SU-DHL-6 (cell line): ENCODE results near the gene LYSMD4.
"Not testable (repeated sequence)": the region's sequence is repeated elsewhere in the genome, so short reads cannot be mapped to it uniquely, and the experiment has no call there.

Source experiments
- H2AFZ ChIP-seq: fragments of 200-600 bp; sonication (generic); 2 replicates; pipeline ENCODE4 v1.6.1; 2014; ENCODE audit warnings: low read depth, mild to moderate bottlenecking, moderate library complexity, mixed read lengths, antibody characterized with exemption, low read length; ENCODE audit not compliant: severe bottlenecking
- H3F3A ChIP-seq: fragments of 200-600 bp; shearing (Covaris generic); 2 replicates; pipeline ENCODE4 v1.6.0; 2016; ENCODE audit warnings: antibody characterized with exemption, mild to moderate bottlenecking; ENCODE audit not compliant: insufficient read depth
- H3K27ac ChIP-seq: fragments of 200-600 bp; sonication (generic); 2 replicates; pipeline ENCODE4 v1.5.1; 2016; ENCODE audit warnings: low read depth, mild to moderate bottlenecking, low read length, moderate library complexity, mixed read lengths
- H3K27me3 ChIP-seq: fragments of 200-600 bp; sonication (generic), shearing (Covaris generic); 2 replicates; pipeline ENCODE4 v1.6.0; 2014; ENCODE audit warnings: mild to moderate bottlenecking, low read length
- H3K36me3 ChIP-seq: fragments of 200-600 bp; sonication (generic); 2 replicates; pipeline ENCODE4 v1.6.1; 2014; ENCODE audit warnings: mild to moderate bottlenecking, low read length, mixed read lengths
- H3K4me2 ChIP-seq: fragments of 300-600, 200-600 bp; shearing (Covaris generic), sonication (generic); 2 replicates; pipeline ENCODE4 v1.6.0; 2014; ENCODE audit warnings: low read length, low read depth, mild to moderate bottlenecking; ENCODE audit not compliant: poor library complexity, severe bottlenecking
- H3K4me3 ChIP-seq: fragments of 200-600 bp; sonication (generic); 2 replicates; pipeline ENCODE4 v1.5.1; 2014; ENCODE audit warnings: antibody characterized with exemption, low read length, mild to moderate bottlenecking, mixed read lengths; ENCODE audit not compliant: insufficient read depth, poor library complexity, severe bottlenecking
- H3K79me2 ChIP-seq: fragments of 200-600 bp; sonication (generic); 2 replicates; pipeline ENCODE4 v1.6.1; 2014; ENCODE audit warnings: mild to moderate bottlenecking, low read length, moderate library complexity; ENCODE audit not compliant: insufficient read depth
- H3K9ac ChIP-seq: fragments of 200-600 bp; sonication (generic); 2 replicates; pipeline ENCODE4 v1.7.0; 2014; ENCODE audit warnings: mild to moderate bottlenecking, low read length
- H3K9me2 ChIP-seq: fragments of 200-600 bp; sonication (generic); replicated peaks from 2 replicates; pipeline ENCODE4 v1.6.1; 2014; ENCODE audit warnings: low read length; ENCODE audit not compliant: insufficient read depth
- H3K9me3 ChIP-seq: fragments of 200-600 bp; sonication (generic); 2 replicates; pipeline ENCODE4 v1.6.1; 2014; ENCODE audit warnings: low read length, mixed read lengths; ENCODE audit not compliant: insufficient read depth
- H4K20me1 ChIP-seq: fragments of 200-600 bp; sonication (generic); 2 replicates; pipeline ENCODE4 v1.6.1; 2014; ENCODE audit warnings: low read depth, mild to moderate bottlenecking, antibody characterized with exemption, low read length, moderate library complexity, mixed read lengths
- CTCF ChIP-seq: fragments of 200-600 bp; sonication (generic); IDR thresholded peaks from one replicate; pipeline ENCODE4 v1.5.1; 2017; ENCODE audit warnings: antibody characterized with exemption, mild to moderate bottlenecking, low read length, moderate library complexity; ENCODE audit not compliant: insufficient read depth, poor library complexity, severe bottlenecking
- EZH2phosphoT487 ChIP-seq: fragments of 200-600 bp; sonication (generic), shearing (Covaris generic); conservative IDR thresholded peaks from 2 replicates; pipeline ENCODE4 v1.6.1; 2018; ENCODE audit warnings: mild to moderate bottlenecking, antibody characterized with exemption, low read length, moderate library complexity, mixed read lengths

LYSMD4 gene

DNA sequence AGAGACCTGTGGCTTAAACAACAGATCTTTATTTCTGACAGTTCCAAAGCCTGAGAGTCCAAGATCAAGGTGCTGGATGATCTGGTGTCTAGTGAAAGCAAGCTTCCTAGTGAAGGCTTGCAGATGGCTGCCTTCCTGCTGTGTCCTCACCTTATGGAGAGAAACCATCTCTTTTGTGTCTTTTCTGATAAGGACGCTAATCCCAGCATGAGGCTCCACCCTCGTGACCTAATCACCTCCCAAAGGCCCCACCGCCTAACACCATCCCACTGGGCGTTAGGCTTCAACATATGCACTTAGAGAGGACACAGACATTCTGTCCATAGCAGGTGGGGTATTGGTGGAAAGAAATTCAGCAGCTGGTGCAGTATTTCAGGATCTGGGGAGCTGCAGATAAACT, 19.8 kb upstream of the LYSMD4 start:
- no peaks in the 10 kb centered on the region for H3F3A ChIP-seq
- no peak overlapping the region for H2AFZ ChIP-seq
- no peaks in the 10 kb centered on the region for H3K9me3 ChIP-seq
- no peak overlapping the region for H3K9ac ChIP-seq
- H4K20me1 ChIP-seq, result no peaks in the 10 kb centered on the region
- H3K4me2 ChIP-seq, result no peak overlapping the region
- no peaks in the 10 kb centered on the region for H3K27me3 ChIP-seq
- H3K36me3 ChIP-seq, result no peaks in the 10 kb centered on the region
- no peak for TF ChIP-seq EZH2phosphoT487
- TF ChIP-seq CTCF, result no peak
- H3K4me3 ChIP-seq, result no peak overlapping the region
- H3K79me2 ChIP-seq, result no peaks in the 10 kb centered on the region
- H3K27ac ChIP-seq, result no peak overlapping the region
- H3K9me2 ChIP-seq, result no peaks in the 10 kb centered on the region

DNA sequence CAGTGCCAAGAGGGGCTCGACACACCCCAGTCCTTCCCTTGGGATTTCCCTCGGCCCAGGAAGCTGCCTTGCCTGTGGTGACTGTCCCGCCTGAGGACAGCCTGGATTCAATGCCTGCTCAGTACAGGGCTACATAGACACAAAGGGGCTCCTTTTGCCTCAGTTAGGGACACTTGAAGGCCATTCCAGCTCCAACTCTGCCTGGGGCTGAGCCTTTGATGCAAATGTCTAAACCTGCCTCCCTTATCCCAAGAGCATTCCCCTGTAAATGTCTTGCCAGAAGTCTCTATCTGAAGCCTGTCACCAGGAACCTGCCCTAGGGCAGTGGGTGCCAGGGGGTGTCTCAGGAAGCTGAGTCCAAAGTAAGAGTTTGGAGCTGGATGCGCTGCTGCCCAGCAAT, 19.3 kb upstream of the LYSMD4 start:
- Histone ChIP-seq H3K36me3 (no peaks in the 10 kb centered on the region), H3K27ac (no peak overlapping the region), H2AFZ (no peak overlapping the region), H3F3A (no peaks in the 10 kb centered on the region), H3K27me3 (no peaks in the 10 kb centered on the region), H3K79me2 (no peaks in the 10 kb centered on the region), H3K9me2 (no peaks in the 10 kb centered on the region), H3K4me2 (no peak overlapping the region), H3K4me3 (no peak overlapping the region), H3K9me3 (no peaks in the 10 kb centered on the region), H4K20me1 (no peaks in the 10 kb centered on the region), H3K9ac (no peak overlapping the region)
- TF ChIP-seq CTCF (no peak), EZH2phosphoT487 (no peak)

DNA sequence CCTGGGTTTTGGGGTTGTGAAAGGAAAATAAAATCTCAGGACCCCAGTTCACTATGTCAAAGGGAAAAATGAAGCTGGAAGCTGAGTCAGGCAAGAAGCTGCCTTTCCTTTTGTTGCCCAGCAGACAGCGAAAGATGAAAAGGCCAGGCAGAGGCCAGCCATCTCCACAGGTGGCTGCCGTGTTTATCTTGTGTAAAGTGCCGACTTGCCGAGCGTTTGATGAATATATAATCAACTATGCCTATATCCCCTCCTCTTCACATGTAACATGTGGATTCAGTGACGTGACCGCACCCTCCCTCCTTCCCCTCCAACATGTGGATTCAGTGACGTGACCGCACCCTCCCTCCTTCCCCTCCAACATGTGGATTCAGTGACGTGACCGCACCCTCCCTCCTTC, 17.1 kb upstream of the LYSMD4 start:
- not testable (repeated sequence) for H3K36me3 ChIP-seq, H2AFZ ChIP-seq, H3K4me3 ChIP-seq, H3K9ac ChIP-seq, H3K79me2 ChIP-seq, H3K4me2 ChIP-seq, H3K27me3 ChIP-seq, H3F3A ChIP-seq, H3K9me2 ChIP-seq, H3K27ac ChIP-seq, H4K20me1 ChIP-seq, H3K9me3 ChIP-seq

DNA sequence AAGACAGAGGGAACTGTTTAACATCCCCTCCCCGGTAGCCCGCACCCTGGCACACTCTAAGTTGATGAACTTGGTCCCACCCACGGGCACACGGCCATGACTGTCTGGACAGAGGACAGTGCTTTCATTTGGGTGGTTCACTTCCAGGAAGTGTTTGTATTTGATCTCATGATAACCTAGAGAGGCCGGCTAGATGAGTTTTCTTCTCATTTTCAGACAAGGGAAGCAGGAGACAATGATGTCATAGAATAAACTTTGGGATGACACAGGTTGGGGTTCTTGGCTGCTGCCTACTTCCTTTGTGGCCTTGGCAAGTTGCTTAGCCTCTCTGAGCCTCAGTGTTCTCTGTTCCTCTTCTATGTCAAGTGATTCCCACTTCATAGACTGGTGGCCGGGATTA, 16.1 kb upstream of the LYSMD4 start:
- no peaks in the 10 kb centered on the region for H3F3A ChIP-seq
- H3K36me3 ChIP-seq, result no peaks in the 10 kb centered on the region
- no peak overlapping the region for H2AFZ ChIP-seq
- H3K4me2 ChIP-seq, result no peak overlapping the region
- H3K27ac ChIP-seq, result no peak overlapping the region
- H3K9me3 ChIP-seq, result no peaks in the 10 kb centered on the region
- H3K9me2 ChIP-seq, result no peaks in the 10 kb centered on the region
- H3K79me2 ChIP-seq, result no peaks in the 10 kb centered on the region
- no peaks in the 10 kb centered on the region for H4K20me1 ChIP-seq
- H3K27me3 ChIP-seq, result no peaks in the 10 kb centered on the region
- TF ChIP-seq CTCF (no peak), EZH2phosphoT487 (no peak)
- H3K9ac ChIP-seq, result no peak overlapping the region
- H3K4me3 ChIP-seq, result no peak overlapping the region
